Fibroblast of the conjunctiva (primary cell): ENCODE results near the gene DIPK1A.

Experiments
- DNase-seq: peaks from one replicate; pipeline ENCODE4 v3.0.0-alpha.2; 2010; ENCODE audit warnings: low read depth

The DIPK1A gene

GRCh38 chr1:92953491-92953890 is 7.8 kb downstream of the DIPK1A start:
- no peak for DNase-seq

- no peak for DNase-seq
Observed at GRCh38 chr1:92952714-92953113, 8.5 kb downstream of the DIPK1A start.

GRCh38 chr1:92951141-92951582 is 10.1 kb downstream of the DIPK1A start:
- DNase-seq: peak; percentile 43

GRCh38 chr1:92949937-92950817 is 11.1 kb downstream of the DIPK1A start:
- DNase-seq: no peak

- no peak for DNase-seq
Observed at GRCh38 chr1:92948071-92948470, 13.2 kb downstream of the DIPK1A start.

- no peak for DNase-seq
Observed at GRCh38 chr1:92945748-92946270, 15.5 kb downstream of the DIPK1A start.

GRCh38 chr1:92944901-92945747 is 16.1 kb downstream of the DIPK1A start:
- DNase-seq: no peak

- DNase-seq: no peak
Observed at GRCh38 chr1:92943502-92943847, 17.8 kb downstream of the DIPK1A start.

- DNase-seq: peak; percentile 22
Observed at GRCh38 chr1:92940541-92940940, 20.7 kb downstream of the DIPK1A start.

- DNase-seq: no peak
Observed at GRCh38 chr1:92937731-92938130, 23.5 kb downstream of the DIPK1A start.

GRCh38 chr1:92936865-92937264 is 24.4 kb downstream of the DIPK1A start:
- DNase-seq: no peak

GRCh38 chr1:92934395-92935378 is 26.6 kb downstream of the DIPK1A start:
- peak; percentile 91 for DNase-seq

GRCh38 chr1:92933459-92933858 is 27.8 kb downstream of the DIPK1A start:
- no peak for DNase-seq

GRCh38 chr1:92931691-92932090 is 29.6 kb downstream of the DIPK1A start:
- DNase-seq: no peak

- no peak for DNase-seq
Observed at GRCh38 chr1:92929461-92929860, 31.8 kb downstream of the DIPK1A start.

GRCh38 chr1:92927870-92928269 is 33.4 kb downstream of the DIPK1A start:
- DNase-seq: no peak

GRCh38 chr1:92926873-92927272 is 34.4 kb downstream of the DIPK1A start:
- no peak for DNase-seq

- no peak for DNase-seq
Observed at GRCh38 chr1:92924501-92924900, 36.8 kb downstream of the DIPK1A start.

- DNase-seq: peak; percentile 14
Observed at GRCh38 chr1:92923664-92924063, 37.6 kb downstream of the DIPK1A start.

GRCh38 chr1:92922356-92923035 is 38.8 kb downstream of the DIPK1A start:
- no peak for DNase-seq
